Right lobe of liver (tissue), 6 donors: ENCODE results near the gene CTNND1. TPM values are rescaled to one million over a fixed set of nuclear protein-coding genes. Genes with fewer than 3 reads are reported as not detected.
A peak's percentile ranks its signal among the peaks of the same experiment; 100 is the strongest.
"Not testable (repeated sequence)": the region's sequence is repeated elsewhere in the genome, so short reads cannot be mapped to it uniquely, and the experiment has no call there.

Experiments
- ATAC-seq, 4 donors: fragments of 200-7000 bp; cut with Tn5 transposase; one replicate each; pipeline ENCODE4 v1.9.1; 2020; ENCODE audit warnings: mild to moderate bottlenecking in 4 of 4, moderate library complexity in 4 of 4
- DNase-seq, 3 donors: peaks; one replicate each; pipeline ENCODE4 v3.0.0-alpha.2; 2020
- H3K27ac ChIP-seq, 3 donors: fragments of 200-600 bp; one replicate each; pipeline ENCODE4 v1.8.0; 2022
- H3K27me3 ChIP-seq, 2 donors: fragments of 200-600 bp; one replicate each; pipeline ENCODE4 v1.8.0; 2022
- H3K36me3 ChIP-seq, 4 donors: fragments of 200-600 bp; sonication (generic) in 1 of 4; one replicate each; pipeline versions ENCODE4 v1.5.1 to v1.8.0; 2017 to 2022; ENCODE audit warnings: control low read depth in 1 of 4
- H3K4me1 ChIP-seq, 4 donors: fragments of 200-600 bp; sonication (generic) in 1 of 4; one replicate each; pipeline versions ENCODE4 v1.5.1 to v1.8.0; 2017 to 2022; ENCODE audit warnings: control low read depth in 1 of 4
- H3K4me3 ChIP-seq, 3 donors: fragments of 200-600 bp; one replicate each; pipeline ENCODE4 v1.8.0; 2022
- H3K9me3 ChIP-seq, 4 donors: fragments of 200-600 bp; sonication (generic) in 1 of 4; one replicate each; pipeline versions ENCODE4 v1.5.1 to v1.8.0; 2017 to 2022; ENCODE audit warnings: control low read depth in 1 of 4
- CTCF ChIP-seq, 4 donors: fragments of 200-600 bp in 3 of 4; fragments of 450-650 bp in 1 of 4; IDR thresholded peaks; one replicate each; pipeline versions ENCODE4 v1.5.1 to v1.8.0; 2016 to 2022; ENCODE audit warnings: antibody characterized with exemption in 4 of 4, mild to moderate bottlenecking in 2 of 4
- POLR2A ChIP-seq: fragments of 450-650 bp; IDR thresholded peaks from one replicate; pipeline ENCODE4 v1.6.1; 2017; ENCODE audit warnings: antibody characterized with exemption, mild to moderate bottlenecking
- WGBS: methylation state at CpG from one replicate; pipeline ENCODE4 v1.1.6; 2018; ENCODE audit warnings: low coverage, low lambda C conversion rate; ENCODE audit not compliant: insufficient coverage; ENCODE audit errors: missing lambda C conversion rate; 5-methylcytosine and 5-hydroxymethylcytosine counted together
- intact Hi-C, 2 donors: fragments of 100-400 bp; cut with DNase I; formaldehyde crosslinking; loops; one replicate each; pipeline versions ENCODE4 v1.11.2 to v1.14.1; 2022
- small RNA-seq, 2 experiments: library from RNA; depleted of rRNA; stranded (forward); fragments of <200 nt; gene quantifications; one replicate each; pipeline ENCODE3, GENCODE V24; 2016
- total RNA-seq, 6 experiments: library from RNA; depleted of rRNA in 2 of 6; stranded (reverse); fragments of >200 nt in 2 of 6; fragmentation: NEBNext Ultra II Directional in 3 of 6; extraction: Animal tissue kit (Norgen Biotek cat#: 25700) in 3 of 6; gene quantifications; one replicate each; pipeline versions ENCODE4 v1.1.0 to v1.2.4, GENCODE V29; 2016 to 2023
- donor health status: DM: no; HTN: yes; CAD: no.
- donor health status: DM: no; HTN: no; CAD: no.
- donor health status: DM: no; HTN: no; CAD: no.
- donor health status: DM: no; HTN: yes; CAD: no.
- donor health status: DM: no; HTN: yes; CAD: no.

CTNND1 gene
- total RNA-seq, 6 experiments from 2014 or later = 62.3 to 123 (median 97.8) TPM

GRCh38 chr11:57823859-57824258 is 62.3 kb downstream of the CTNND1 start:
- no peak overlapping the region for H3K4me3 ChIP-seq
- no peaks in the 10 kb centered on the region for H3K36me3 ChIP-seq
- H3K27ac ChIP-seq = no peak overlapping the region
- H3K9me3 ChIP-seq = no peaks in the 10 kb centered on the region
- H3K4me1 ChIP-seq = no peaks in the 10 kb centered on the region
- whole genome bisulfite sequencing = 89% methylated on average over 1 of the region's 1 CpG
- intact Hi-C loops = no loop called here
- DNase-seq (no peak), ATAC-seq (peak in 1 of 4 donors; percentile 11)
- TF ChIP-seq POLR2A = no peak
- no peaks in the 10 kb centered on the region for H3K27me3 ChIP-seq

GRCh38 chr11:57834852-57835251 is 73.2 kb downstream of the CTNND1 start:
- WGBS = 58% methylated on average over 1 of the region's 1 CpG
- Histone ChIP-seq H3K4me3 (no peak overlapping the region), H3K9me3 (no peaks in the 10 kb centered on the region), H3K27me3 (no peaks in the 10 kb centered on the region), H3K36me3 (no peaks in the 10 kb centered on the region), H3K27ac (no peak overlapping the region), H3K4me1 (no peaks in the 10 kb centered on the region)
- DNase-seq = no peak
- TF ChIP-seq POLR2A = no peak
- TF ChIP-seq CTCF (IDR thresholded peaks at IDR 0.05) = no peak
- intact Hi-C loops = no loop called here
- no peak for ATAC-seq

GRCh38 chr11:57838609-57839008 is 77.0 kb downstream of the CTNND1 start:
- H3K4me1 ChIP-seq, H3K27me3 ChIP-seq, H3K36me3 ChIP-seq, H3K9me3 ChIP-seq, DNase-seq, H3K4me3 ChIP-seq, intact Hi-C loops, ATAC-seq, H3K27ac ChIP-seq: not testable (repeated sequence)
- 93% methylated on average over 3 of the region's 3 CpGs for WGBS

- Histone ChIP-seq H3K36me3 (no peaks in the 10 kb centered on the region), H3K4me3 (no peak overlapping the region), H3K9me3 (no peaks in the 10 kb centered on the region), H3K27me3 (no peaks in the 10 kb centered on the region), H3K27ac (no peak overlapping the region), H3K4me1 (no peaks in the 10 kb centered on the region)
- intact Hi-C loops = no loop called here
- ATAC-seq = no peak
- TF ChIP-seq CTCF (IDR thresholded peaks at IDR 0.05) = no peak
- no peak for TF ChIP-seq POLR2A
- no peak for DNase-seq
- 8% methylated on average over 1 of the region's 1 CpG for WGBS
These were observed 81.3 kb downstream of the CTNND1 start for GRCh38 chr11:57842873-57843272.

- intact Hi-C loops = no loop called here
- Histone ChIP-seq H3K27me3 (no peaks in the 10 kb centered on the region), H3K36me3 (no peaks in the 10 kb centered on the region), H3K27ac (no peak overlapping the region), H3K4me3 (no peak overlapping the region), H3K9me3 (no peaks in the 10 kb centered on the region), H3K4me1 (no peaks in the 10 kb centered on the region)
- TF ChIP-seq POLR2A = no peak
- TF ChIP-seq CTCF (IDR thresholded peaks at IDR 0.05) = no peak
- DNase-seq = no peak
- no peak for ATAC-seq
These were observed 106.4 kb downstream of the CTNND1 start for GRCh38 chr11:57867966-57868365.

- H3K4me3 ChIP-seq = no peak overlapping the region
- no peaks in the 10 kb centered on the region for H3K4me1 ChIP-seq
- no peak for TF ChIP-seq POLR2A
- H3K27ac ChIP-seq = no peak overlapping the region
- no peaks in the 10 kb centered on the region for H3K9me3 ChIP-seq
- DNase-seq (no peak), ATAC-seq (no peak)
- intact Hi-C loops = no loop called here
- WGBS = no CpG with 5 or more reads among the region's 2 CpGs
- no peaks in the 10 kb centered on the region for H3K27me3 ChIP-seq
- no peaks in the 10 kb centered on the region for H3K36me3 ChIP-seq
These were observed 106.9 kb downstream of the CTNND1 start for GRCh38 chr11:57868491-57868890.

Small RNA genes lying within 50 kb of the gene (small RNA-seq; reads per million reads assigned to genes)
- gene AP001931.1 = 0 reads per million in 2 experiments
- 0 reads per million in 2 experiments for gene TMX2-CTNND1

Other genes with a start within 250 kb of the CTNND1 start
- 100 to 1,000 TPM in 3 of 6 experiments, 10 to 100 TPM in 3; 38.9 to 173 (median 106) TPM for gene SLC43A1, start 246.1 kb upstream of the CTNND1 start, total RNA-seq
- gene TIMM10, start 231.0 kb upstream of the CTNND1 start, total RNA-seq = 10 to 100 TPM; 19.6 to 48.5 (median 39.0) TPM
- not detected for gene SMTNL1, start 224.2 kb upstream of the CTNND1 start, total RNA-seq
- 100 to 1,000 TPM in 1 of 6 experiments, 10 to 100 TPM in 5; 36.6 to 124 (median 58.6) TPM for gene UBE2L6, start 194.1 kb upstream of the CTNND1 start, total RNA-seq
- 1,000 to 10,000 TPM; 1,903 to 2,571 (median 2,194) TPM for gene SERPING1, start 164.1 kb upstream of the CTNND1 start, total RNA-seq
- under 1 TPM in 4 of 6 experiments, not detected in 2; 0.06 to 0.84 (median 0.30) TPM for gene YPEL4, start 111.9 kb upstream of the CTNND1 start, total RNA-seq
- gene CLP1, start 104.0 kb upstream of the CTNND1 start, total RNA-seq = 1 to 10 TPM; 5.6 to 9.2 (median 6.8) TPM
- gene ZDHHC5, start 93.7 kb upstream of the CTNND1 start, total RNA-seq = 10 to 100 TPM; 27.0 to 35.7 (median 33.6) TPM
- 1 to 10 TPM; 5.7 to 8.7 (median 6.3) TPM for gene MED19, start 49.6 kb upstream of the CTNND1 start, total RNA-seq
- gene TMX2, start 49.2 kb upstream of the CTNND1 start, total RNA-seq = 10 to 100 TPM; 39.1 to 53.8 (median 48.5) TPM
- 100 to 1,000 TPM in 1 of 6 experiments, 10 to 100 TPM in 5; 57.1 to 110 (median 70.7) TPM for gene SELENOH, start 20.3 kb upstream of the CTNND1 start, total RNA-seq
- not detected for gene BTBD18, start 10.0 kb upstream of the CTNND1 start, total RNA-seq